T-cell (primary cell): Measurements from ENCODE around the gene ZBTB17. TPM values are rescaled to one million over a fixed set of nuclear protein-coding genes. Genes with fewer than 3 reads are reported as not detected.

Source experiments
- ATAC-seq, 4 experiments: fragments of 200-7000 bp in 3 of 4; fragments of 150-1000 bp in 1 of 4; cut with Tn5 transposase; replicated peaks in 1 of 4; 1 replicate in 3 of 4; 2 replicates in 1 of 4; pipeline ENCODE4 v1.10.0; 2021; ENCODE audit warnings: moderate library complexity in 3 of 4, mild to moderate bottlenecking in 2 of 4, moderate number of reproducible peaks in 1 of 4
- CTCF ChIA-PET, 2 donors: fragments of 300-600 bp; sonication (Branson Sonifier 250); formaldehyde crosslinking; loops; one replicate each; lab custom pipeline; 2022; ENCODE audit warnings: antibody characterized with exemption in 2 of 2; lab: Charles Lee
- POLR2A ChIA-PET, 2 donors: fragments of 300-600 bp; sonication (Branson Sonifier 250); formaldehyde crosslinking; loops; one replicate each; lab custom pipeline; 2022; ENCODE audit warnings: antibody characterized with exemption in 2 of 2; lab: Charles Lee
- DNase-seq, 35 experiments: peaks; one replicate each; pipeline versions ENCODE4 v3.0.0 to v3.0.0-alpha.2; 2013 to 2023
- H3K27ac ChIP-seq: one replicate; pipeline ENCODE4 v1.5.1; 2013; ENCODE audit warnings: low read length
- H3K27me3 ChIP-seq, 2 experiments: replicated peaks in 1 of 2; 1 replicate in 1 of 2; 2 replicates in 1 of 2; pipeline versions ENCODE4 v1.6.1 to v1.7.0; 2013; ENCODE audit warnings: low read length in 1 of 2, mixed read lengths in 1 of 2; ENCODE audit not compliant: control insufficient read depth in 2 of 2, insufficient read depth in 2 of 2; ENCODE audit errors: extremely low read depth in 1 of 2
- H3K36me3 ChIP-seq, 2 donors: 1 replicate in 1 of 2; 2 replicates in 1 of 2; pipeline versions ENCODE4 v1.6.1 to v1.7.0; 2013; ENCODE audit warnings: low read length in 1 of 2; ENCODE audit not compliant: control insufficient read depth in 2 of 2, insufficient read depth in 1 of 2; ENCODE audit errors: extremely low read depth in 1 of 2
- H3K4me1 ChIP-seq, 2 experiments: 1 replicate in 1 of 2; 2 replicates in 1 of 2; pipeline versions ENCODE4 v1.6.1 to v1.7.0; 2013; ENCODE audit warnings: low read length in 2 of 2, mixed read lengths in 1 of 2; ENCODE audit not compliant: insufficient read depth in 2 of 2, control insufficient read depth in 1 of 2; ENCODE audit errors: extremely low read depth in 1 of 2
- H3K4me3 ChIP-seq, 2 donors: 1 replicate in 1 of 2; 2 replicates in 1 of 2; pipeline versions ENCODE4 v1.5.1 to v1.7.0; 2013; ENCODE audit warnings: mild to moderate bottlenecking in 2 of 2, low read length in 1 of 2, moderate library complexity in 1 of 2; ENCODE audit not compliant: control insufficient read depth in 1 of 2; ENCODE audit errors: extremely low read depth in 1 of 2
- H3K9me3 ChIP-seq: 2 replicates; pipeline ENCODE4 v1.7.0; 2013
- H3K27ac Mint-ChIP-seq, 2 donors: one replicate each; pipeline ENCODE4 v1.8.0; 2020 to 2021; ENCODE audit warnings: mild to moderate bottlenecking in 2 of 2, mixed read lengths in 2 of 2
- H3K27me3 Mint-ChIP-seq, 2 donors: one replicate each; pipeline ENCODE4 v1.8.0; 2021 to 2022; ENCODE audit warnings: mixed read lengths in 2 of 2
- H3K36me3 Mint-ChIP-seq: one replicate; pipeline ENCODE4 v1.8.0; 2021; ENCODE audit warnings: mixed read lengths
- H3K4me1 Mint-ChIP-seq, 3 donors: one replicate each; pipeline ENCODE4 v1.8.0; 2020 to 2022; ENCODE audit warnings: mixed read lengths in 3 of 3, mild to moderate bottlenecking in 1 of 3
- H3K4me3 Mint-ChIP-seq, 3 donors: one replicate each; pipeline ENCODE4 v1.8.0; 2020 to 2022; ENCODE audit warnings: mild to moderate bottlenecking in 3 of 3, mixed read lengths in 3 of 3, moderate library complexity in 3 of 3
- H3K9me3 Mint-ChIP-seq, 3 donors: one replicate each; pipeline ENCODE4 v1.8.0; 2020 to 2022; ENCODE audit warnings: mixed read lengths in 3 of 3
- WGBS: methylation state at CpG from one replicate; pipeline ENCODE4 v1.1.5; 2013; ENCODE audit warnings: missing lambda C conversion rate; ENCODE audit not compliant: insufficient coverage; 5-methylcytosine and 5-hydroxymethylcytosine counted together
- total RNA-seq, 35 experiments: library from RNA in 6 of 35; stranded (reverse) in 6 of 35; fragments of 120-200 nt in 1 of 35; gene quantifications; one replicate each; pipeline versions ENCODE4 v1.2.1 to v1.2.4 and lab custom pipeline; 2013 to 2026

The ZBTB17 gene
- total RNA-seq, 5 donors from 2014 or later (not counting 1 experiment from before 2014, with no cell fraction given) = 66.6 to 82.6 (median 78.3) TPM

GRCh38 chr1:16015960-16016901, 40.3 kb upstream of the ZBTB17 start:
- CTCF ChIA-PET = interaction anchor here in 1 of 2 donors (0.5 kb wide), 1 partner anchor 15 kb away, joined by 3 read pairs; no protein-coding TSS in a partner anchor
- Mint-ChIP-seq H3K27me3 (peaks cover 0 to 21% of the 10 kb centered on the region in 2 donors), H3K9me3 (no peaks in the 10 kb centered on the region), H3K36me3 (no peaks in the 10 kb centered on the region), H3K27ac (no peak overlapping the region), H3K4me1 (peaks cover 4 to 7% (median 5%) of the 10 kb centered on the region in 3 donors), H3K4me3 (no peak overlapping the region)
- 78% methylated on average over 9 of the region's 23 CpGs for WGBS
- H3K27me3 ChIP-seq = peaks cover 0 to 52% of the 10 kb centered on the region in 2 experiments
- no peak overlapping the region for H3K27ac ChIP-seq
- H3K4me1 ChIP-seq = peaks cover 3 to 13% of the 10 kb centered on the region in 2 experiments
- H3K36me3 ChIP-seq = no peaks in the 10 kb centered on the region
- ATAC-seq (no peak), DNase-seq (no peak)
- H3K4me3 ChIP-seq = no peak overlapping the region
- POLR2A ChIA-PET = interaction anchor here in 1 of 2 donors (0.6 kb wide), 1 partner anchor 136 kb away, joined by 4 read pairs; no protein-coding TSS in a partner anchor
- H3K9me3 ChIP-seq = no peaks in the 10 kb centered on the region

- no peaks in the 10 kb centered on the region for H3K9me3 ChIP-seq
- H3K27ac Mint-ChIP-seq = no peak overlapping the region
- ChIA-PET POLR2A (no interaction called here), CTCF (no interaction called here)
- H3K27me3 ChIP-seq = peaks cover 0 to 52% of the 10 kb centered on the region in 2 experiments
- no peak overlapping the region for H3K4me3 Mint-ChIP-seq
- H3K4me1 ChIP-seq = peaks cover 3 to 13% of the 10 kb centered on the region in 2 experiments
- H3K27me3 Mint-ChIP-seq = peaks cover 3 to 21% of the 10 kb centered on the region in 2 donors
- no peaks in the 10 kb centered on the region for H3K36me3 Mint-ChIP-seq
- no peak for DNase-seq
- peaks cover 4 to 7% (median 5%) of the 10 kb centered on the region in 3 donors for H3K4me1 Mint-ChIP-seq
- ATAC-seq = no peak
- H3K27ac ChIP-seq = no peak overlapping the region
- 93% methylated on average over 25 of the region's 25 CpGs for WGBS
- H3K9me3 Mint-ChIP-seq = no peaks in the 10 kb centered on the region
- no peak overlapping the region for H3K4me3 ChIP-seq
- no peaks in the 10 kb centered on the region for H3K36me3 ChIP-seq
These were observed 39.6 kb upstream of the ZBTB17 start for GRCh38 chr1:16015491-16015890.

- POLR2A ChIA-PET = no interaction called here
- DNase-seq (no peak), ATAC-seq (no peak)
- Mint-ChIP-seq H3K36me3 (no peaks in the 10 kb centered on the region), H3K4me3 (no peak overlapping the region), H3K4me1 (peaks cover 4 to 7% (median 5%) of the 10 kb centered on the region in 3 donors), H3K9me3 (no peaks in the 10 kb centered on the region), H3K27me3 (peaks cover 3 to 21% of the 10 kb centered on the region in 2 donors), H3K27ac (no peak overlapping the region)
- H3K4me1 ChIP-seq = peaks cover 3 to 13% of the 10 kb centered on the region in 2 experiments
- peaks cover 0 to 55% of the 10 kb centered on the region in 2 experiments for H3K27me3 ChIP-seq
- 84% methylated on average over 6 of the region's 17 CpGs for WGBS
- H3K4me3 ChIP-seq = no peak overlapping the region
- CTCF ChIA-PET = no interaction called here
- no peaks in the 10 kb centered on the region for H3K9me3 ChIP-seq
- H3K27ac ChIP-seq = no peak overlapping the region
- H3K36me3 ChIP-seq = no peaks in the 10 kb centered on the region
These were observed 38.9 kb upstream of the ZBTB17 start for GRCh38 chr1:16014509-16015482.

GRCh38 chr1:16013908-16014258, 38.0 kb upstream of the ZBTB17 start:
- no CpG with 5 or more reads among the region's 4 CpGs for WGBS
- Mint-ChIP-seq H3K4me1 (peaks cover 4 to 7% (median 5%) of the 10 kb centered on the region in 3 donors), H3K36me3 (no peaks in the 10 kb centered on the region), H3K4me3 (peak overlapping the region in 1 of 3 donors; percentile 52), H3K27ac (no peak overlapping the region), H3K27me3 (peaks cover 3 to 21% of the 10 kb centered on the region in 2 donors), H3K9me3 (no peaks in the 10 kb centered on the region)
- ChIA-PET POLR2A (no interaction called here), CTCF (no interaction called here)
- H3K9me3 ChIP-seq = no peaks in the 10 kb centered on the region
- H3K4me1 ChIP-seq = peaks cover 3 to 13% of the 10 kb centered on the region in 2 experiments
- peaks cover 0 to 56% of the 10 kb centered on the region in 2 experiments for H3K27me3 ChIP-seq
- no peak overlapping the region for H3K27ac ChIP-seq
- no peak overlapping the region for H3K4me3 ChIP-seq
- no peaks in the 10 kb centered on the region for H3K36me3 ChIP-seq
- ATAC-seq (no peak), DNase-seq (no peak)

GRCh38 chr1:16013220-16013907, 37.5 kb upstream of the ZBTB17 start:
- Mint-ChIP-seq H3K9me3 (no peaks in the 10 kb centered on the region), H3K4me1 (peaks cover 4 to 7% (median 5%) of the 10 kb centered on the region in 3 donors), H3K27ac (no peak overlapping the region), H3K36me3 (no peaks in the 10 kb centered on the region), H3K27me3 (peaks cover 3 to 21% of the 10 kb centered on the region in 2 donors), H3K4me3 (peak overlapping the region in 1 of 3 donors; percentile 52)
- peak overlapping the region in 1 of 2 donors; percentile 29 for H3K4me3 ChIP-seq
- peak in 5 of 35 experiments; percentile 9 to 37 (median 15) for DNase-seq
- H3K4me1 ChIP-seq = peaks cover 3 to 13% of the 10 kb centered on the region in 2 experiments
- CTCF ChIA-PET = no interaction called here
- no peaks in the 10 kb centered on the region for H3K9me3 ChIP-seq
- ATAC-seq = peak; percentile 47 to 49 (median 48)
- POLR2A ChIA-PET = no interaction called here
- WGBS = 70% methylated on average over 10 of the region's 28 CpGs
- H3K27ac ChIP-seq = no peak overlapping the region
- no peaks in the 10 kb centered on the region for H3K36me3 ChIP-seq
- peaks cover 0 to 54% of the 10 kb centered on the region in 2 experiments for H3K27me3 ChIP-seq
